Measurements from ENCODE around the gene CPS1.

Gene CPS1

DNA sequence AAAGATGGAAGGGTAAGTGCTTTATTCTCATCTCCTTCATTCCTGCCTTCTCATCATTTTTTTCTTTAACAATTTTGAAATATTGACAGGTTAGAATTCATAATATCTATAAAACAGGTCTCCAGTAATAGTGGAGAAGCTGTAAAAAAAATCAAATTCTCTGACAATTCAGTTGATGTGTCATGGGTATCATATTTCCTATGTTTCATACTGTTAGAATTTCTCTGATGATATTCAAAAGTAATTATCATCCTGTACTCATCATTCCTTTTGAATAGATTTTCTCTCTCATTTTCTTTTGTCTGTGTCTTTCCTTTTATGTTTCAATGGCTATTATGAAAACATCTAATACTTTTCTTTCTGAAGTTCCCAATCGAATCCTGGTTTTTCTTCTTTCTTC is 97.7 kb downstream of the CPS1 start:
- Histone ChIP-seq H3K9me2 (replicated peaks; ENCODE audit: insufficient read depth, low read length) (no peaks in the 10 kb centered on the region), H3K79me2 (ENCODE audit: insufficient read depth, low read length) (no peaks in the 10 kb centered on the region), H4K20me1 (ENCODE audit: low read depth, low read length) (no peaks in the 10 kb centered on the region)

DNA sequence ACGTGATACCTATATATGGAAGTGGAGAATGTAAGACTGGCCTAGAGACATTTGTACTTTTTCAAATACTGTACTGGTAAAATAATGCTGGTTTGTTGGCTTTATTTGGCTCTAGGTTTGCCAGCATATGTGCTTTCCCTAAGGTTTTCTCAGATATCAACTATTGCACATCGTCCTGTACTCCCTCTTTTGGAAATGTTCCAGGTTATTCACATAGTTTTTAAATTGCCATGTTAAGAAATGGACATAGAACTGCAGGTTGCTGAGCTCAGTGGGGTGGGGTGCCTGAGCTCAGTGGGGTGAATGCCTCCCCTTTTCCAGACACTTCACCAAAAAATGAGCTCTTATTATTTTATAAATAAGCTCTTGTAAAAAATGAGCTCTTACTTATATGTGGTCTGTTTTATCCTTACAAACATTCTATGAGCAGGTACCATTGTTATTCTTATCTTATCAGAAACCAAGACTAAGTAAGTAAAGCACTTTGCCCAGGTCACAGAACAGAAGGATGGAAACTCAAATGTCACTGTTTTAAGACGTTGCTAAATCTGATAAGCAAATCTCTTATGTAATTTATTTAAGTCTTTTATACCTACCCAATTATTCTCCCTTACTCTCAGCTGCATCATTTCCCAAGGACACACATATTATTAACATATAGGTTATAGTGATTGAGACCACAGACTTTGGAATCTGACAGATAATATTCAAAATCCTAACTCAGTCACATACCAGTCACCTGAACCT is 99.0 kb downstream of the CPS1 start:
- no peak overlapping the region for H3K9ac ChIP-seq (ENCODE audit: low read length)
- no peaks in the 10 kb centered on the region for H3K27me3 ChIP-seq (ENCODE audit: low read length)
- H3K4me3 ChIP-seq (ENCODE audit: insufficient read depth, low read length, poor library complexity, severe bottlenecking): no peak overlapping the region
- H2AFZ ChIP-seq (ENCODE audit: low read depth, low read length, severe bottlenecking): no peak overlapping the region
- TF ChIP-seq, protein P1, sequence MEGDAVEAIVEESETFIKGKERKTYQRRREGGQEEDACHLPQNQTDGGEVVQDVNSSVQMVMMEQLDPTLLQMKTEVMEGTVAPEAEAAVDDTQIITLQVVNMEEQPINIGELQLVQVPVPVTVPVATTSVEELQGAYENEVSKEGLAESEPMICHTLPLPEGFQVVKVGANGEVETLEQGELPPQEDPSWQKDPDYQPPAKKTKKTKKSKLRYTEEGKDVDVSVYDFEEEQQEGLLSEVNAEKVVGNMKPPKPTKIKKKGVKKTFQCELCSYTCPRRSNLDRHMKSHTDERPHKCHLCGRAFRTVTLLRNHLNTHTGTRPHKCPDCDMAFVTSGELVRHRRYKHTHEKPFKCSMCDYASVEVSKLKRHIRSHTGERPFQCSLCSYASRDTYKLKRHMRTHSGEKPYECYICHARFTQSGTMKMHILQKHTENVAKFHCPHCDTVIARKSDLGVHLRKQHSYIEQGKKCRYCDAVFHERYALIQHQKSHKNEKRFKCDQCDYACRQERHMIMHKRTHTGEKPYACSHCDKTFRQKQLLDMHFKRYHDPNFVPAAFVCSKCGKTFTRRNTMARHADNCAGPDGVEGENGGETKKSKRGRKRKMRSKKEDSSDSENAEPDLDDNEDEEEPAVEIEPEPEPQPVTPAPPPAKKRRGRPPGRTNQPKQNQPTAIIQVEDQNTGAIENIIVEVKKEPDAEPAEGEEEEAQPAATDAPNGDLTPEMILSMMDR (IDR thresholded peaks at IDR 0.05; ENCODE audit: insufficient read depth, low read length, poor library complexity, severe bottlenecking): no peak
- no peak for TF ChIP-seq EZH2phosphoT487 (conservative IDR thresholded peaks at IDR 0.05; ENCODE audit: low read length)
- H3K9me2 ChIP-seq (replicated peaks; ENCODE audit: insufficient read depth, low read length): no peaks in the 10 kb centered on the region
- no peaks in the 10 kb centered on the region for H3F3A ChIP-seq (ENCODE audit: insufficient read depth)
- no peak overlapping the region for H3K4me2 ChIP-seq (ENCODE audit: low read depth, low read length, poor library complexity, severe bottlenecking)
- 0 out of 2 replicates have a peak, but pooled peaks cover under 1% of the 10 kb centered on the region for H3K9me3 ChIP-seq (ENCODE audit: insufficient read depth, low read length)
- no peaks in the 10 kb centered on the region for H3K36me3 ChIP-seq (ENCODE audit: low read length)
- H3K27ac ChIP-seq (ENCODE audit: low read depth, low read length): no peak overlapping the region
- H4K20me1 ChIP-seq (ENCODE audit: low read depth, low read length): no peaks in the 10 kb centered on the region
- no peaks in the 10 kb centered on the region for H3K79me2 ChIP-seq (ENCODE audit: insufficient read depth, low read length)

More for the DNA sequence above, 97.7 kb downstream of the CPS1 start:
- TF ChIP-seq, protein P1 (IDR thresholded peaks at IDR 0.05; ENCODE audit: insufficient read depth, low read length, poor library complexity, severe bottlenecking): no peak
- TF ChIP-seq EZH2phosphoT487 (conservative IDR thresholded peaks at IDR 0.05; ENCODE audit: low read length): no peak
- Histone ChIP-seq H3K4me2 (ENCODE audit: low read depth, low read length, poor library complexity, severe bottlenecking) (no peak overlapping the region), H3K27me3 (ENCODE audit: low read length) (no peaks in the 10 kb centered on the region), H3K27ac (ENCODE audit: low read depth, low read length) (no peak overlapping the region), H3K4me3 (ENCODE audit: insufficient read depth, low read length, poor library complexity, severe bottlenecking) (no peak overlapping the region), H3K9me3 (ENCODE audit: insufficient read depth, low read length) (no peaks in the 10 kb centered on the region), H3K9ac (ENCODE audit: low read length) (no peak overlapping the region), H3K36me3 (ENCODE audit: low read length) (no peaks in the 10 kb centered on the region), H3F3A (ENCODE audit: insufficient read depth) (no peaks in the 10 kb centered on the region), H2AFZ (ENCODE audit: low read depth, low read length, severe bottlenecking) (no peak overlapping the region)

DNA sequence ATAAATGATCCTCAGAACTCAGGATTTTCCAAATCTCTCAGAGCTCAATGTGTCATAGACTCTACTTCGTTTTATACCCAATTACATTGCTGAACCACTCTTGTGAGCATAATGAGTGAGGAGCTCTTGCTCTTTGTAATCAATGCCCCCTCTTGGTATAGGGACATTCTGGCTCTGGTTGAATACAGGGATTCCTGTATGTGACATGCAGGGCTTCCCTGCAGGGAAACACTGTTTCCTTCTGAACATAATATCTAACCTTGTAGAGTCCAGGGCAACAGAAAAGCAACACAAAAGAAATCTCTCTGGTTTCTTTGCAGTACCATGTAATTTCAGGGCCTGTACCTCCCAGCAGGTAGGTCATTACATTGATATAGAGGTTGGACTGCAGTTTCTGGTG is 101.5 kb downstream of the CPS1 start:
- Histone ChIP-seq H3K4me2 (ENCODE audit: low read depth, low read length, poor library complexity, severe bottlenecking) (no peak overlapping the region), H3F3A (ENCODE audit: insufficient read depth) (no peaks in the 10 kb centered on the region), H3K4me3 (ENCODE audit: insufficient read depth, low read length, poor library complexity, severe bottlenecking) (no peak overlapping the region), H3K79me2 (ENCODE audit: insufficient read depth, low read length) (no peaks in the 10 kb centered on the region), H3K27ac (ENCODE audit: low read depth, low read length) (no peak overlapping the region), H3K9ac (ENCODE audit: low read length) (no peak overlapping the region), H2AFZ (ENCODE audit: low read depth, low read length, severe bottlenecking) (no peak overlapping the region), H4K20me1 (ENCODE audit: low read depth, low read length) (no peaks in the 10 kb centered on the region), H3K36me3 (ENCODE audit: low read length) (no peaks in the 10 kb centered on the region), H3K9me3 (ENCODE audit: insufficient read depth, low read length) (0 out of 2 replicates have a peak, but pooled peaks cover 6% of the 10 kb centered on the region), H3K27me3 (ENCODE audit: low read length) (no peaks in the 10 kb centered on the region), H3K9me2 (replicated peaks; ENCODE audit: insufficient read depth, low read length) (no peaks in the 10 kb centered on the region)
- no peak for TF ChIP-seq EZH2phosphoT487 (conservative IDR thresholded peaks at IDR 0.05; ENCODE audit: low read length)
- TF ChIP-seq, protein P1 (IDR thresholded peaks at IDR 0.05; ENCODE audit: insufficient read depth, low read length, poor library complexity, severe bottlenecking): no peak

Measured in SU-DHL-6 (cell line).